ENCODE measurements around the gene ZNF835.

ZNF835 gene

DNA sequence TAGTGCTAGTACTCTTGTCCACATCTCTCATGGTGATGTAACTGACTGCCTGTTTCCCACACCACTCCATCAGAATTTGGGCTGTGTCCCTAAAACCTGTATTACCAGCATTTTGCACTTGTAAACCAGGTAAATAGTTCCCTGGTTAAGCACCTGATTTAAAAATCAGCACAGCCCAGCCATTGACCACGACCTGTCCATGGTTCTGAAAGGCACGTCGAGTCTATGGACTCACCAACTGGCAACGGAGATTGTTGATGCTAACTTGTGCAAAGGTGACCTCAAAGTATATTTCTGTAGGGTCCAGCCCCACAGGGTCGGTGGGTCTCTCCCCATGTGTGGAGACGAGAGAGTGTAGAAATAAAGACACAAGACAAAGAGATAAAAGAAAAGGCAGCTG is 46.7 kb upstream of the ZNF835 start:
- TF ChIP-seq RARB (CRISPR knock-in tag; IDR thresholded peaks at IDR 0.05) (no peak), CSDC2 (CRISPR knock-in tag; IDR thresholded peaks at IDR 0.05) (no peak), CSRNP3 (CRISPR knock-in tag; IDR thresholded peaks at IDR 0.05) (no peak), PPARA (CRISPR knock-in tag; IDR thresholded peaks at IDR 0.05; ENCODE audit: borderline replicate concordance) (no peak), GLIS3 (CRISPR knock-in tag; IDR thresholded peaks at IDR 0.05) (no peak), ZFP3 (CRISPR knock-in tag; IDR thresholded peaks at IDR 0.05) (no peak), ISL1 (CRISPR knock-in tag; IDR thresholded peaks at IDR 0.05) (no peak), PATZ1 (CRISPR knock-in tag; IDR thresholded peaks at IDR 0.05; ENCODE audit: borderline replicate concordance) (no peak)
- TF ChIP-seq, protein P1, sequence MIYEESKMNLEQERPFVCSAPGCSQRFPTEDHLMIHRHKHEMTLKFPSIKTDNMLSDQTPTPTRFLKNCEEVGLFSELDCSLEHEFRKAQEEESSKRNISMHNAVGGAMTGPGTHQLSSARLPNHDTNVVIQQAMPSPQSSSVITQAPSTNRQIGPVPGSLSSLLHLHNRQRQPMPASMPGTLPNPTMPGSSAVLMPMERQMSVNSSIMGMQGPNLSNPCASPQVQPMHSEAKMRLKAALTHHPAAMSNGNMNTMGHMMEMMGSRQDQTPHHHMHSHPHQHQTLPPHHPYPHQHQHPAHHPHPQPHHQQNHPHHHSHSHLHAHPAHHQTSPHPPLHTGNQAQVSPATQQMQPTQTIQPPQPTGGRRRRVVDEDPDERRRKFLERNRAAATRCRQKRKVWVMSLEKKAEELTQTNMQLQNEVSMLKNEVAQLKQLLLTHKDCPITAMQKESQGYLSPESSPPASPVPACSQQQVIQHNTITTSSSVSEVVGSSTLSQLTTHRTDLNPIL (CRISPR knock-in tag; IDR thresholded peaks at IDR 0.05; ENCODE audit: low read depth): no peak
- TF ChIP-seq, protein P2, sequence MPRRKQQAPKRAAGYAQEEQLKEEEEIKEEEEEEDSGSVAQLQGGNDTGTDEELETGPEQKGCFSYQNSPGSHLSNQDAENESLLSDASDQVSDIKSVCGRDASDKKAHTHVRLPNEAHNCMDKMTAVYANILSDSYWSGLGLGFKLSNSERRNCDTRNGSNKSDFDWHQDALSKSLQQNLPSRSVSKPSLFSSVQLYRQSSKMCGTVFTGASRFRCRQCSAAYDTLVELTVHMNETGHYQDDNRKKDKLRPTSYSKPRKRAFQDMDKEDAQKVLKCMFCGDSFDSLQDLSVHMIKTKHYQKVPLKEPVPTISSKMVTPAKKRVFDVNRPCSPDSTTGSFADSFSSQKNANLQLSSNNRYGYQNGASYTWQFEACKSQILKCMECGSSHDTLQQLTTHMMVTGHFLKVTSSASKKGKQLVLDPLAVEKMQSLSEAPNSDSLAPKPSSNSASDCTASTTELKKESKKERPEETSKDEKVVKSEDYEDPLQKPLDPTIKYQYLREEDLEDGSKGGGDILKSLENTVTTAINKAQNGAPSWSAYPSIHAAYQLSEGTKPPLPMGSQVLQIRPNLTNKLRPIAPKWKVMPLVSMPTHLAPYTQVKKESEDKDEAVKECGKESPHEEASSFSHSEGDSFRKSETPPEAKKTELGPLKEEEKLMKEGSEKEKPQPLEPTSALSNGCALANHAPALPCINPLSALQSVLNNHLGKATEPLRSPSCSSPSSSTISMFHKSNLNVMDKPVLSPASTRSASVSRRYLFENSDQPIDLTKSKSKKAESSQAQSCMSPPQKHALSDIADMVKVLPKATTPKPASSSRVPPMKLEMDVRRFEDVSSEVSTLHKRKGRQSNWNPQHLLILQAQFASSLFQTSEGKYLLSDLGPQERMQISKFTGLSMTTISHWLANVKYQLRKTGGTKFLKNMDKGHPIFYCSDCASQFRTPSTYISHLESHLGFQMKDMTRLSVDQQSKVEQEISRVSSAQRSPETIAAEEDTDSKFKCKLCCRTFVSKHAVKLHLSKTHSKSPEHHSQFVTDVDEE (CRISPR knock-in tag; IDR thresholded peaks at IDR 0.05): no peak
- no peak for ATAC-seq

DNA sequence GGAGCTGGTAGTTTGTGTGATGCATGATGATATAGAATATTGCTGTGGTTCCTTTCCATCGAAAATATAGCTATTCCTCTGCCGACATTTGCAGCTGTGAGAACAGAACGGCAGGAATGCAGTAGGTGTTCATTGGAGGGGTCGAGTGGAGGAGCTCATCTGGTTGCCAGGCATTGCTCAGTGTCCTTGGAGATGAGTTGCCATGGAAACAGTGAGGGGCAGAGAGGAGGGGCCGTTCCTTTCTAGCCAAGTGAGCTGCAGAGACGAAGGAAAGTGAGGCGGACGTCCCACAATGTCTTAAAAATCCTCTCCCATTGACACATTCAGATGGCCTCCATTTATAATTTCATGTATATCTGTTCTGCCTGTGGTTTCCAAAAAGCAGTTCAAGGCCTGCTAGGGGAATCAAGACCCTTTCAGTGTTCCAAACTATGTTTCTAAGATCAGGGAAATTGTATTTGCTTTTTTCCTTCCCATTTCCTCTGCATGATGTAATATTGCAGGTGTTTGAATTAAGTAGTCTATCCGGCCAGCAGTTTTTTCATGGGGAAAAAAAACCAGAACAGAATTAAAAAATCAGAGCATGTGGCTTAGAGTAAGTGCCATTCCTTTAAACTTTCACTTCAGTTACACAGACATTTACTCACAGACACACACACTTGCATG is 41.2 kb upstream of the ZNF835 start:
- ATAC-seq: no peak

GRCh38 chr19:56710437-56710836 is 38.9 kb upstream of the ZNF835 start:
- ATAC-seq: no peak
- TF ChIP-seq ESRRG (CRISPR knock-in tag; IDR thresholded peaks at IDR 0.05) (no peak), OSR1 (CRISPR knock-in tag; IDR thresholded peaks at IDR 0.05) (no peak), CSDC2 (CRISPR knock-in tag; IDR thresholded peaks at IDR 0.05) (no peak), ZNF565 (CRISPR knock-in tag; conservative IDR thresholded peaks at IDR 0.05; ENCODE audit: low read depth) (no peak)

More for the DNA sequence above, 41.2 kb upstream of the ZNF835 start:
- TF ChIP-seq ZFP3 (CRISPR knock-in tag; IDR thresholded peaks at IDR 0.05) (no peak), RARB (CRISPR knock-in tag; IDR thresholded peaks at IDR 0.05) (no peak), ESRRG (CRISPR knock-in tag; IDR thresholded peaks at IDR 0.05) (no peak), ZFP30 (CRISPR knock-in tag; IDR thresholded peaks at IDR 0.05) (no peak), ZNF70 (CRISPR knock-in tag; IDR thresholded peaks at IDR 0.05) (no peak)
- TF ChIP-seq, protein P3, sequence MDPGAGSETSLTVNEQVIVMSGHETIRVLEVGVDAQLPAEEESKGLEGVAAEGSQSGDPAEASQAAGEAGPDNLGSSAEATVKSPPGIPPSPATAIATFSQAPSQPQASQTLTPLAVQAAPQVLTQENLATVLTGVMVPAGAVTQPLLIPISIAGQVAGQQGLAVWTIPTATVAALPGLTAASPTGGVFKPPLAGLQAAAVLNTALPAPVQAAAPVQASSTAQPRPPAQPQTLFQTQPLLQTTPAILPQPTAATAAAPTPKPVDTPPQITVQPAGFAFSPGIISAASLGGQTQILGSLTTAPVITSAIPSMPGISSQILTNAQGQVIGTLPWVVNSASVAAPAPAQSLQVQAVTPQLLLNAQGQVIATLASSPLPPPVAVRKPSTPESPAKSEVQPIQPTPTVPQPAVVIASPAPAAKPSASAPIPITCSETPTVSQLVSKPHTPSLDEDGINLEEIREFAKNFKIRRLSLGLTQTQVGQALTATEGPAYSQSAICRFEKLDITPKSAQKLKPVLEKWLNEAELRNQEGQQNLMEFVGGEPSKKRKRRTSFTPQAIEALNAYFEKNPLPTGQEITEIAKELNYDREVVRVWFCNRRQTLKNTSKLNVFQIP (CRISPR knock-in tag; IDR thresholded peaks at IDR 0.05; ENCODE audit: borderline replicate concordance, low read depth): no peak
- TF ChIP-seq, protein P2 (CRISPR knock-in tag; IDR thresholded peaks at IDR 0.05): no peak

Data from SK-N-SH treated with all-trans-retinoic acid at 6 μM for 48 hours (cell line).